K562 (cell line): Measurements from ENCODE around the gene DUS1L. TPM values are rescaled to one million over a fixed set of nuclear protein-coding genes. Genes with fewer than 3 reads are reported as not detected.

Experiments
- CHCHD3 ChIP-seq: fragments of 250-450 bp; sonication (Bioruptor Pico); IDR thresholded peaks from 2 replicates; pipeline ENCODE4 v2.1.2; 2022; ENCODE audit warnings: mild to moderate bottlenecking
- CTBP1 ChIP-seq: fragments of 450-650 bp; IDR thresholded peaks from 2 replicates; pipeline ENCODE4 v1.6.1; 2016; ENCODE audit warnings: borderline replicate concordance
- EP400 ChIP-seq: fragments of 450-650 bp; IDR thresholded peaks from 2 replicates; pipeline ENCODE4 v1.6.1; 2017; ENCODE audit warnings: antibody characterized with exemption, mild to moderate bottlenecking, moderate library complexity
- FOXM1 ChIP-seq, 2 experiments: fragments of 450-650 bp in 1 of 2; sonication (generic) in 1 of 2; formaldehyde crosslinking in 1 of 2; IDR thresholded peaks; 2 replicates each; pipeline versions ENCODE4 v1.6.1 to v1.9.0; 2017 to 2022; ENCODE audit warnings: low read depth in 2 of 2, mild to moderate bottlenecking in 2 of 2, missing genetic modification reagents in 1 of 2, moderate library complexity in 1 of 2
- HDAC1 ChIP-seq, 2 experiments: fragments of 450-650 bp; IDR thresholded peaks; 2 replicates each; pipeline ENCODE4 v1.6.1; 2016 to 2017; ENCODE audit warnings: inconsistent platforms in 1 of 2, mild to moderate bottlenecking in 1 of 2, moderate library complexity in 1 of 2
- KDM4B ChIP-seq, 2 experiments: fragments of 450-650 bp in 1 of 2; sonication (generic) in 1 of 2; IDR thresholded peaks; 2 replicates each; pipeline ENCODE4 v1.6.1; 2016 to 2017; ENCODE audit warnings: borderline replicate concordance in 2 of 2, antibody characterized with exemption in 1 of 2, low read depth in 1 of 2, mild to moderate bottlenecking in 1 of 2
- PHB ChIP-seq: fragments of 250-450 bp; sonication (Bioruptor Pico); IDR thresholded peaks from 2 replicates; pipeline ENCODE4 v1.5.0; 2021
- PHF8 ChIP-seq: fragments of 200-600 bp; sonication (generic); IDR thresholded peaks from 2 replicates; pipeline ENCODE4 v1.6.1; 2012; ENCODE audit warnings: mixed run types, mild to moderate bottlenecking, inconsistent platforms, low read length, moderate library complexity, borderline replicate concordance
- PHTF2 ChIP-seq: fragments of 250-450 bp; sonication (Bioruptor Pico); IDR thresholded peaks from 2 replicates; pipeline ENCODE4 v1.5.0; 2021; ENCODE audit warnings: mild to moderate bottlenecking
- PTRF ChIP-seq: fragments of 450-650 bp; IDR thresholded peaks from 2 replicates; pipeline ENCODE4 v1.6.1; 2016; ENCODE audit warnings: mild to moderate bottlenecking, missing genetic modification characterization, missing compliant biosample characterization
- TARDBP ChIP-seq: fragments of 450-650 bp; IDR thresholded peaks from 2 replicates; pipeline ENCODE4 v1.6.1; 2016
- TCF7 ChIP-seq: sonication (generic); IDR thresholded peaks from 2 replicates; pipeline ENCODE4 v1.6.1; 2016; ENCODE audit warnings: antibody characterized with exemption, borderline replicate concordance
- ZNF512 ChIP-seq: IDR thresholded peaks from 2 replicates; pipeline ENCODE4 v1.6.1; 2016; ENCODE audit warnings: missing genetic modification characterization, missing compliant biosample characterization
- ZNF589 ChIP-seq: fragments of 200-800 bp; sonication (Bioruptor generic); IDR thresholded peaks from 2 replicates; pipeline ENCODE4 v1.6.1; 2016; ENCODE audit warnings: low read depth, missing genetic modification characterization, missing compliant biosample characterization
- ZNF766 ChIP-seq: fragments of 200-800 bp; sonication (Bioruptor generic); conservative IDR thresholded peaks from 2 replicates; pipeline ENCODE4 v1.6.1; 2016; ENCODE audit warnings: missing genetic modification characterization, missing compliant biosample characterization
- polyA plus RNA-seq, 8 experiments: library from polyadenylated mRNA; depleted of rRNA in 4 of 8; stranded (reverse) in 5 of 8; unstranded in 3 of 8; fragments of >200 nt; fragmentation: Nextera tagmentation in 2 of 8; fragmentation: Illumina TruSeq in 1 of 8; extraction: Ambion mirVana in 2 of 8; extraction: Trizol in 1 of 8; gene quantifications; 2 replicates each; pipeline versions ENCODE4 v1.2.1 to v1.2.3, GENCODE V29; 2011 to 2014; ENCODE audit warnings: inconsistent platforms in 1 of 8, missing spikeins in 1 of 8
- total RNA-seq, 7 experiments: library from RNA; depleted of rRNA in 6 of 7; stranded (reverse); fragments of >200 nt in 6 of 7; fragmentation: Illumina TruSeq in 2 of 7; extraction: Trizol in 2 of 7; gene quantifications; 2 replicates each; pipeline versions ENCODE4 v1.2.1 to v1.2.3, GENCODE V29; 2011 to 2021; ENCODE audit warnings: low replicate concordance in 1 of 7
- TF ChIP-seq, protein P1 (sequence below), 2 experiments: fragments of 450-650 bp; formaldehyde crosslinking in 1 of 2; IDR thresholded peaks; 2 replicates each; pipeline versions ENCODE4 v1.4.0 to v1.6.1; 2014 to 2020; ENCODE audit warnings: mild to moderate bottlenecking in 2 of 2, borderline replicate concordance in 1 of 2, low read depth in 1 of 2

The DUS1L gene
- total and polyA plus RNA-seq, 9 of the 15 experiments (the other 6 are each of a cell fraction or from before 2014, with no cell fraction given) = 7.8 to 210 (median 83.9) TPM

- TF ChIP-seq, protein P1, sequence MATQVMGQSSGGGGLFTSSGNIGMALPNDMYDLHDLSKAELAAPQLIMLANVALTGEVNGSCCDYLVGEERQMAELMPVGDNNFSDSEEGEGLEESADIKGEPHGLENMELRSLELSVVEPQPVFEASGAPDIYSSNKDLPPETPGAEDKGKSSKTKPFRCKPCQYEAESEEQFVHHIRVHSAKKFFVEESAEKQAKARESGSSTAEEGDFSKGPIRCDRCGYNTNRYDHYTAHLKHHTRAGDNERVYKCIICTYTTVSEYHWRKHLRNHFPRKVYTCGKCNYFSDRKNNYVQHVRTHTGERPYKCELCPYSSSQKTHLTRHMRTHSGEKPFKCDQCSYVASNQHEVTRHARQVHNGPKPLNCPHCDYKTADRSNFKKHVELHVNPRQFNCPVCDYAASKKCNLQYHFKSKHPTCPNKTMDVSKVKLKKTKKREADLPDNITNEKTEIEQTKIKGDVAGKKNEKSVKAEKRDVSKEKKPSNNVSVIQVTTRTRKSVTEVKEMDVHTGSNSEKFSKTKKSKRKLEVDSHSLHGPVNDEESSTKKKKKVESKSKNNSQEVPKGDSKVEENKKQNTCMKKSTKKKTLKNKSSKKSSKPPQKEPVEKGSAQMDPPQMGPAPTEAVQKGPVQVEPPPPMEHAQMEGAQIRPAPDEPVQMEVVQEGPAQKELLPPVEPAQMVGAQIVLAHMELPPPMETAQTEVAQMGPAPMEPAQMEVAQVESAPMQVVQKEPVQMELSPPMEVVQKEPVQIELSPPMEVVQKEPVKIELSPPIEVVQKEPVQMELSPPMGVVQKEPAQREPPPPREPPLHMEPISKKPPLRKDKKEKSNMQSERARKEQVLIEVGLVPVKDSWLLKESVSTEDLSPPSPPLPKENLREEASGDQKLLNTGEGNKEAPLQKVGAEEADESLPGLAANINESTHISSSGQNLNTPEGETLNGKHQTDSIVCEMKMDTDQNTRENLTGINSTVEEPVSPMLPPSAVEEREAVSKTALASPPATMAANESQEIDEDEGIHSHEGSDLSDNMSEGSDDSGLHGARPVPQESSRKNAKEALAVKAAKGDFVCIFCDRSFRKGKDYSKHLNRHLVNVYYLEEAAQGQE (IDR thresholded peaks at IDR 0.05; ENCODE audit: borderline replicate concordance) = no peak
- TF ChIP-seq, protein P1 (CRISPR knock-in tag; IDR thresholded peaks at IDR 0.05; ENCODE audit: low read depth) = no peak
- TF ChIP-seq PTRF (tag) = no peak
- no peak for TF ChIP-seq TCF7
- peak; percentile 45; the same call in 1 of the 2 replicates for TF ChIP-seq ZNF589 (CRISPR knock-in tag)
- 0 out of 4 replicates have a peak, but pooled peaks of 1 of the 2 experiments have one; percentile 22 for TF ChIP-seq KDM4B (IDR thresholded peaks at IDR 0.05; ENCODE audit: borderline replicate concordance in 2 of 2, low read depth in 1 of 2)
- peak; percentile 96 for TF ChIP-seq EP400
- TF ChIP-seq FOXM1 (IDR thresholded peaks at IDR 0.05; ENCODE audit: low read depth) = no peak
- TF ChIP-seq FOXM1 (CRISPR knock-in tag; IDR thresholded peaks at IDR 0.05; ENCODE audit: low read depth) = 0 out of 2 replicates have a peak, but pooled peaks have one; percentile 2
- TF ChIP-seq ZNF512 (tag) = no peak
- no peak for TF ChIP-seq PHTF2
- TF ChIP-seq CHCHD3 (CRISPR knock-in tag) = no peak
- peak; percentile 97; the same call in 1 of the 2 replicates for TF ChIP-seq CTBP1
- TF ChIP-seq ZNF766 (CRISPR knock-in tag) = peak; percentile 56; the same call in 1 of the 2 replicates
- TF ChIP-seq PHF8 = peak; percentile 73; the same call in 1 of the 2 replicates
- no peak for TF ChIP-seq PHB (CRISPR knock-in tag)
- TF ChIP-seq HDAC1 (IDR thresholded peaks at IDR 0.05) = peak in 1 of 2 experiments; percentile 68; a peak in 2 of 4 replicates
- TF ChIP-seq TARDBP = no peak
Measured at GRCh38 chr17:82098939-82099763, 33.5 kb upstream of the DUS1L start (continued).
